Measurements from ENCODE around the gene SNX5.

GRCh38 chr20:17936761-17937732 lies 31.5 kb downstream of the SNX5 start:
- TF ChIP-seq, protein P1, sequence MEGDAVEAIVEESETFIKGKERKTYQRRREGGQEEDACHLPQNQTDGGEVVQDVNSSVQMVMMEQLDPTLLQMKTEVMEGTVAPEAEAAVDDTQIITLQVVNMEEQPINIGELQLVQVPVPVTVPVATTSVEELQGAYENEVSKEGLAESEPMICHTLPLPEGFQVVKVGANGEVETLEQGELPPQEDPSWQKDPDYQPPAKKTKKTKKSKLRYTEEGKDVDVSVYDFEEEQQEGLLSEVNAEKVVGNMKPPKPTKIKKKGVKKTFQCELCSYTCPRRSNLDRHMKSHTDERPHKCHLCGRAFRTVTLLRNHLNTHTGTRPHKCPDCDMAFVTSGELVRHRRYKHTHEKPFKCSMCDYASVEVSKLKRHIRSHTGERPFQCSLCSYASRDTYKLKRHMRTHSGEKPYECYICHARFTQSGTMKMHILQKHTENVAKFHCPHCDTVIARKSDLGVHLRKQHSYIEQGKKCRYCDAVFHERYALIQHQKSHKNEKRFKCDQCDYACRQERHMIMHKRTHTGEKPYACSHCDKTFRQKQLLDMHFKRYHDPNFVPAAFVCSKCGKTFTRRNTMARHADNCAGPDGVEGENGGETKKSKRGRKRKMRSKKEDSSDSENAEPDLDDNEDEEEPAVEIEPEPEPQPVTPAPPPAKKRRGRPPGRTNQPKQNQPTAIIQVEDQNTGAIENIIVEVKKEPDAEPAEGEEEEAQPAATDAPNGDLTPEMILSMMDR (IDR thresholded peaks at IDR 0.05) = no peak
- TF ChIP-seq POLR2A (IDR thresholded peaks at IDR 0.05) = no peak
